HG03354 (cell line): ENCODE data around the gene ACADSB.

Experiments
- ATAC-seq: cut with Tn5 transposase; IDR thresholded peaks from one replicate; pipeline ENCODE4 v1.9.1; 2021; ENCODE audit warnings: mild to moderate bottlenecking; ENCODE audit not compliant: unreplicated experiment, poor library complexity, severe bottlenecking

The ACADSB gene

GRCh38 chr10:123092635-123093414 is 84.0 kb downstream of the ACADSB start:
- ATAC-seq = no peak

- no peak for ATAC-seq
These were observed 84.7 kb downstream of the ACADSB start for GRCh38 chr10:123093489-123093888.

GRCh38 chr10:123096452-123096851 is 87.6 kb downstream of the ACADSB start:
- ATAC-seq = no peak

GRCh38 chr10:123097039-123097438 is 88.2 kb downstream of the ACADSB start:
- no peak for ATAC-seq

GRCh38 chr10:123100030-123100762 is 91.4 kb downstream of the ACADSB start:
- no peak for ATAC-seq

- ATAC-seq = no peak
These were observed 93.1 kb downstream of the ACADSB start for GRCh38 chr10:123101872-123102271.

GRCh38 chr10:123102673-123103072 is 93.9 kb downstream of the ACADSB start:
- ATAC-seq = no peak

- no peak for ATAC-seq
These were observed 95.1 kb downstream of the ACADSB start for GRCh38 chr10:123103944-123104343.
